GM12878 (cell line): ENCODE results near the gene GNL3L.

Source experiments
- BHLHE40 ChIP-seq, 2 experiments: fragments of 450-650 bp in 1 of 2; IDR thresholded peaks; 2 replicates each; pipeline ENCODE4 v1.6.1; 2011 to 2017; ENCODE audit warnings: low read depth in 2 of 2, borderline replicate concordance in 1 of 2, improper control_type of control experiment in 1 of 2, low read length in 1 of 2, mild to moderate bottlenecking in 1 of 2
- CEBPB ChIP-seq, 2 experiments: fragments of 150-350 bp in 1 of 2; IDR thresholded peaks; 2 replicates each; pipeline ENCODE4 v1.6.1; 2012 to 2014; ENCODE audit warnings: low read depth in 2 of 2, low read length in 2 of 2, borderline replicate concordance in 1 of 2, inconsistent platforms in 1 of 2
- CREM ChIP-seq: IDR thresholded peaks from 2 replicates; pipeline ENCODE4 v1.6.1; 2014; ENCODE audit warnings: antibody characterized with exemption, low read depth
- EGR1 ChIP-seq, 2 experiments: IDR thresholded peaks; 1 replicate in 1 of 2; 2 replicates in 1 of 2; pipeline ENCODE4 v1.6.1; 2011 to 2012; ENCODE audit warnings: low read depth in 2 of 2, low read length in 2 of 2, borderline replicate concordance in 1 of 2, mild to moderate bottlenecking in 1 of 2, moderate library complexity in 1 of 2
- ETV6 ChIP-seq, 2 experiments: fragments of 450-650 bp in 1 of 2; IDR thresholded peaks in 1 of 2; conservative IDR thresholded peaks in 1 of 2; 2 replicates each; pipeline ENCODE4 v1.6.1; 2014; ENCODE audit warnings: antibody characterized with exemption in 1 of 2, borderline replicate concordance in 1 of 2, low read depth in 1 of 2, mild to moderate bottlenecking in 1 of 2, moderate library complexity in 1 of 2
- EZH2 ChIP-seq: IDR thresholded peaks from 2 replicates; pipeline ENCODE4 v1.6.1; 2012; ENCODE audit warnings: low read depth, mild to moderate bottlenecking, control low read depth, inconsistent platforms, low read length, borderline replicate concordance; ENCODE audit not compliant: control insufficient read depth
- FOS ChIP-seq: IDR thresholded peaks from 3 replicates; pipeline ENCODE4 v1.6.1; 2011; ENCODE audit warnings: borderline replicate concordance; ENCODE audit not compliant: insufficient read length; ENCODE audit errors: extremely low read depth
- GABPA ChIP-seq: IDR thresholded peaks from 2 replicates; pipeline ENCODE4 v1.6.1; 2014; ENCODE audit warnings: antibody characterized with exemption, low read depth, mild to moderate bottlenecking, inconsistent platforms
- IKZF1 ChIP-seq: fragments of 450-650 bp; conservative IDR thresholded peaks from 2 replicates; pipeline ENCODE4 v1.6.1; 2017; ENCODE audit warnings: antibody characterized with exemption, mild to moderate bottlenecking
- NFXL1 ChIP-seq: fragments of 450-650 bp; IDR thresholded peaks from 2 replicates; pipeline ENCODE4 v1.6.1; 2017; ENCODE audit warnings: antibody characterized with exemption, mild to moderate bottlenecking, borderline replicate concordance
- NFYA ChIP-seq: IDR thresholded peaks from 2 replicates; pipeline ENCODE4 v1.6.1; 2011; ENCODE audit warnings: low read depth, mild to moderate bottlenecking, low read length, improper control_type of control experiment, borderline replicate concordance
- POLR2A ChIP-seq: IDR thresholded peaks from 2 replicates; pipeline ENCODE4 v1.6.1; 2011; ENCODE audit warnings: low read depth, mild to moderate bottlenecking, low read length
- TF ChIP-seq, protein P1 (sequence below), 3 experiments: IDR thresholded peaks in 2 of 3; conservative IDR thresholded peaks in 1 of 3; 2 replicates each; pipeline ENCODE4 v1.5.1; 2011; ENCODE audit warnings: low read depth in 3 of 3, low read length in 3 of 3, mild to moderate bottlenecking in 3 of 3, control low read depth in 2 of 3, moderate library complexity in 2 of 3, inconsistent platforms in 1 of 3, mixed read lengths in 1 of 3; ENCODE audit not compliant: control insufficient read depth in 2 of 3, insufficient read depth in 1 of 3; ENCODE audit errors: extremely low read depth in 1 of 3

DNA sequence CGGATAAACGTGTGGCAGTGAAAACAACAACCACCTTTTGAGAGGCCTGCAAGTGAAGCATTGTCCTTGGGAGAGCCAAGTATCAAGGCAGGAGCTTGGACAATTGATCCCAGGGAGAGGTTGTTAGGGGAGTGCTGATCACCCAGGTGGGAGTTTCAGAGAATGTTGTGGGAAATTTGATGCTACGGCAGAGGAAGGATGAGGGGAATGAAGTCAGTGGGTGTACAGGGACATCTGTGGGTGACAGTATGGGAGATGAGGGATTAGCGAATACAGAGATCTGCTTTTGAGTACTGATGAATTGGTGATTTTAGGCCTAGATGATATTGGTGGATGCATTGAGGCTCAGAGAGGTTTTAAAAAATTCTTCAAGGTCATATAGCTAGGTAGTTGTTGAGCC is 4.3 kb downstream of the GNL3L start:
- TF ChIP-seq GABPA, result no peak
- no peak for TF ChIP-seq EZH2
- TF ChIP-seq, protein P1, sequence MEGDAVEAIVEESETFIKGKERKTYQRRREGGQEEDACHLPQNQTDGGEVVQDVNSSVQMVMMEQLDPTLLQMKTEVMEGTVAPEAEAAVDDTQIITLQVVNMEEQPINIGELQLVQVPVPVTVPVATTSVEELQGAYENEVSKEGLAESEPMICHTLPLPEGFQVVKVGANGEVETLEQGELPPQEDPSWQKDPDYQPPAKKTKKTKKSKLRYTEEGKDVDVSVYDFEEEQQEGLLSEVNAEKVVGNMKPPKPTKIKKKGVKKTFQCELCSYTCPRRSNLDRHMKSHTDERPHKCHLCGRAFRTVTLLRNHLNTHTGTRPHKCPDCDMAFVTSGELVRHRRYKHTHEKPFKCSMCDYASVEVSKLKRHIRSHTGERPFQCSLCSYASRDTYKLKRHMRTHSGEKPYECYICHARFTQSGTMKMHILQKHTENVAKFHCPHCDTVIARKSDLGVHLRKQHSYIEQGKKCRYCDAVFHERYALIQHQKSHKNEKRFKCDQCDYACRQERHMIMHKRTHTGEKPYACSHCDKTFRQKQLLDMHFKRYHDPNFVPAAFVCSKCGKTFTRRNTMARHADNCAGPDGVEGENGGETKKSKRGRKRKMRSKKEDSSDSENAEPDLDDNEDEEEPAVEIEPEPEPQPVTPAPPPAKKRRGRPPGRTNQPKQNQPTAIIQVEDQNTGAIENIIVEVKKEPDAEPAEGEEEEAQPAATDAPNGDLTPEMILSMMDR (IDR thresholded peaks at IDR 0.05 in 2 of 3, conservative IDR thresholded peaks at IDR 0.05 in 1 of 3; ENCODE audit: control insufficient read depth in 2 of 3, extremely low read depth in 1 of 3, insufficient read depth in 1 of 3, low read depth in 3 of 3, low read length in 3 of 3), result no peak
- no peak for TF ChIP-seq EGR1 (IDR thresholded peaks at IDR 0.05; ENCODE audit: borderline replicate concordance in 1 of 2, low read depth in 2 of 2, low read length in 2 of 2)
- TF ChIP-seq NFXL1, result no peak
- TF ChIP-seq BHLHE40 (IDR thresholded peaks at IDR 0.05; ENCODE audit: borderline replicate concordance in 1 of 2, low read depth in 2 of 2, low read length in 1 of 2), result no peak
- no peak for TF ChIP-seq POLR2A
- no peak for TF ChIP-seq ETV6 (conservative IDR thresholded peaks at IDR 0.05 in 1 of 2, IDR thresholded peaks at IDR 0.05 in 1 of 2; ENCODE audit: borderline replicate concordance in 1 of 2, low read depth in 1 of 2)
- no peak for TF ChIP-seq IKZF1
- TF ChIP-seq CEBPB (IDR thresholded peaks at IDR 0.05; ENCODE audit: borderline replicate concordance in 1 of 2, low read depth in 2 of 2, low read length in 2 of 2), result no peak
- no peak for TF ChIP-seq CREM
- no peak for TF ChIP-seq NFYA
- TF ChIP-seq FOS, result no peak
